Lower leg skin (tissue), 3 donors: Measurements from ENCODE around the gene HOGA1.

Experiments used
- POLR2A ChIP-seq, 2 donors: fragments of 450-650 bp; IDR thresholded peaks; one replicate each; pipeline ENCODE4 v1.6.1; 2016 to 2017; ENCODE audit warnings: antibody characterized with exemption in 2 of 2, mild to moderate bottlenecking in 1 of 2, moderate library complexity in 1 of 2
- TF ChIP-seq, protein P1 (sequence below), 3 donors: fragments of 450-650 bp; IDR thresholded peaks; one replicate each; pipeline ENCODE4 v1.5.1; 2016; ENCODE audit warnings: antibody characterized with exemption in 3 of 3, mild to moderate bottlenecking in 3 of 3, moderate library complexity in 2 of 3

DNA sequence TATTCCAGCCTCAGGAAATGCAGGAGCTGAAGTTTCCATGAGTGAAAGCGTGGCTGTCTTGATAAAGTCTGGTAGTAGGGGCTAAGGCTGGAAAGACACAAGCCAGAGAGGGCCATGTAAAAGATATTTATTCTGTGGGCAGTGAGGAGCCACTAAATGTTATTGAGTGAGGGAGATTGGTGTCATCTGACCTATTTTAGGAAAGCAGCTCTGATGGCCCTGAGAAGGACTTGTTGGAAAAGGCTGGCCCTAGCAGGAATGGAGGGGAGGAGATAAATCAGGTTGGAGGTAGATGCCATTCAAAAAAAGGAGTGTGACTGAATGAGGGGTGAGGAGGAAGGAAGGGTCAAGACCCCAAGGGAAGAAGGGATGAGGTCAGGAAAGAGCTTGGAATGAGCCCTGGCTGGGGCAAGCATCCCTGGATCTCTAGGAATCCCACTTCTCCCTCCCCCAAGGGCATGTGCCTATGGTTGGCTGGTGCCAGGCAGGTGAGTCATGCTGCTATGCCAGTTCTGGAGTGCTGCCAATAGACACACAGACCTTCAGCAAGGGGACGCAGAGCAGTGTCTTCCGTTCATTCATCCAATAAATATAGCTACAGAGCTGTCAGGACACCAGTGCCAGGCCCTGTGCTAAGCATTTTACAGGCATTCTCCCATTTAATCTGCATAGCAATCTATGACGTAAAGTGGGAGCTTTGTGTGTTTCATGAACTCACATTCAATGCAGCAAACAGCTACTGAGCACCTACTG, 9.6 kb upstream of the HOGA1 start:
- TF ChIP-seq, protein P1, sequence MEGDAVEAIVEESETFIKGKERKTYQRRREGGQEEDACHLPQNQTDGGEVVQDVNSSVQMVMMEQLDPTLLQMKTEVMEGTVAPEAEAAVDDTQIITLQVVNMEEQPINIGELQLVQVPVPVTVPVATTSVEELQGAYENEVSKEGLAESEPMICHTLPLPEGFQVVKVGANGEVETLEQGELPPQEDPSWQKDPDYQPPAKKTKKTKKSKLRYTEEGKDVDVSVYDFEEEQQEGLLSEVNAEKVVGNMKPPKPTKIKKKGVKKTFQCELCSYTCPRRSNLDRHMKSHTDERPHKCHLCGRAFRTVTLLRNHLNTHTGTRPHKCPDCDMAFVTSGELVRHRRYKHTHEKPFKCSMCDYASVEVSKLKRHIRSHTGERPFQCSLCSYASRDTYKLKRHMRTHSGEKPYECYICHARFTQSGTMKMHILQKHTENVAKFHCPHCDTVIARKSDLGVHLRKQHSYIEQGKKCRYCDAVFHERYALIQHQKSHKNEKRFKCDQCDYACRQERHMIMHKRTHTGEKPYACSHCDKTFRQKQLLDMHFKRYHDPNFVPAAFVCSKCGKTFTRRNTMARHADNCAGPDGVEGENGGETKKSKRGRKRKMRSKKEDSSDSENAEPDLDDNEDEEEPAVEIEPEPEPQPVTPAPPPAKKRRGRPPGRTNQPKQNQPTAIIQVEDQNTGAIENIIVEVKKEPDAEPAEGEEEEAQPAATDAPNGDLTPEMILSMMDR (IDR thresholded peaks at IDR 0.05) = no peak
- TF ChIP-seq POLR2A (IDR thresholded peaks at IDR 0.05) = no peak
